Gastrocnemius medialis (tissue), 4 donors: ENCODE data around the gene ANXA7.

Experiments
- POLR2A ChIP-seq, 2 donors: fragments of 450-650 bp; IDR thresholded peaks; one replicate each; pipeline ENCODE4 v1.6.1; 2017; ENCODE audit warnings: antibody characterized with exemption in 2 of 2, mild to moderate bottlenecking in 2 of 2, moderate library complexity in 2 of 2
- TF ChIP-seq, protein P1 (sequence below), 5 experiments: fragments of 450-650 bp in 3 of 5; fragments of 200-600 bp in 2 of 5; sonication (generic) in 2 of 5; IDR thresholded peaks in 4 of 5; conservative IDR thresholded peaks in 1 of 5; 1 replicate in 4 of 5; 2 replicates in 1 of 5; pipeline ENCODE4 v1.5.1; 2016 to 2019; ENCODE audit warnings: antibody characterized with exemption in 5 of 5, mild to moderate bottlenecking in 3 of 5, moderate library complexity in 3 of 5

GRCh38 chr10:73448384-73448783 lies 34.5 kb upstream of the ANXA7 start:
- TF ChIP-seq, protein P1, sequence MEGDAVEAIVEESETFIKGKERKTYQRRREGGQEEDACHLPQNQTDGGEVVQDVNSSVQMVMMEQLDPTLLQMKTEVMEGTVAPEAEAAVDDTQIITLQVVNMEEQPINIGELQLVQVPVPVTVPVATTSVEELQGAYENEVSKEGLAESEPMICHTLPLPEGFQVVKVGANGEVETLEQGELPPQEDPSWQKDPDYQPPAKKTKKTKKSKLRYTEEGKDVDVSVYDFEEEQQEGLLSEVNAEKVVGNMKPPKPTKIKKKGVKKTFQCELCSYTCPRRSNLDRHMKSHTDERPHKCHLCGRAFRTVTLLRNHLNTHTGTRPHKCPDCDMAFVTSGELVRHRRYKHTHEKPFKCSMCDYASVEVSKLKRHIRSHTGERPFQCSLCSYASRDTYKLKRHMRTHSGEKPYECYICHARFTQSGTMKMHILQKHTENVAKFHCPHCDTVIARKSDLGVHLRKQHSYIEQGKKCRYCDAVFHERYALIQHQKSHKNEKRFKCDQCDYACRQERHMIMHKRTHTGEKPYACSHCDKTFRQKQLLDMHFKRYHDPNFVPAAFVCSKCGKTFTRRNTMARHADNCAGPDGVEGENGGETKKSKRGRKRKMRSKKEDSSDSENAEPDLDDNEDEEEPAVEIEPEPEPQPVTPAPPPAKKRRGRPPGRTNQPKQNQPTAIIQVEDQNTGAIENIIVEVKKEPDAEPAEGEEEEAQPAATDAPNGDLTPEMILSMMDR (IDR thresholded peaks at IDR 0.05 in 4 of 5, conservative IDR thresholded peaks at IDR 0.05 in 1 of 5) = no peak
- no peak for TF ChIP-seq POLR2A (IDR thresholded peaks at IDR 0.05)
